Measurements from ENCODE around the gene SNAPIN.

DNA sequence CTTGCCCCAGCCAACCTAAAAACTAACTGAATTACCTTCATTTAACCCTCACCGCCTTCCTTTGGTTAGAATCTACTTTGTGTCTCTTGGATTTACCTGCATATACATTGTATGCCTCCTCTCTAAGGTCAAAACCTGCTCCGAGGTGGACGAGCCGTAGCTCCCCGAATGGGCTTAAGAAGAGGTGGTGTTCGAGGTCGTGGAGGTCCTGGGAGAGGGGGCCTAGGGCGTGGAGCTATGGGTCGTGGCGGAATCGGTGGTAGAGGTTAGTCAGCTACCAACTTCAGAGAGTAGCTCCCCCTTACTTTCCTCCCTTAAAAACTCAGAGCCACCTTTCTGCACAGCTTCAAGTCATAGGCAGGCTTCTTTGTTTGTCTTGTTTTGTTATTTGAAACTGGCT is 15.4 kb upstream of the SNAPIN start:
- TF ChIP-seq POLR2A (IDR thresholded peaks at IDR 0.05; ENCODE audit: low read length) (no peak), GATA1 (IDR thresholded peaks at IDR 0.05; ENCODE audit: low read depth, low read length) (no peak)

Data from erythroblast (primary cell).